Breast epithelium (tissue), 4 donors: Measurements from ENCODE around the gene SEPSECS. TPM values are rescaled to one million over a fixed set of nuclear protein-coding genes. Genes with fewer than 3 reads are reported as not detected.

ENCODE experiments used
- DNase-seq, 2 donors: peaks; one replicate each; pipeline ENCODE4 v3.0.0-alpha.2; 2019; ENCODE audit warnings: low spot score in 2 of 2
- H3K27ac ChIP-seq, 2 donors: fragments of 200-600 bp; sonication (generic) in 1 of 2; one replicate each; pipeline ENCODE4 v1.5.1; 2016 to 2019; ENCODE audit warnings: mild to moderate bottlenecking in 1 of 2
- H3K27me3 ChIP-seq, 2 donors: fragments of 200-600 bp; sonication (generic) in 1 of 2; one replicate each; pipeline versions ENCODE4 v1.5.1 to v1.6.0; 2017 to 2019; ENCODE audit warnings: control low read depth in 1 of 2, mild to moderate bottlenecking in 1 of 2
- H3K36me3 ChIP-seq: fragments of 200-600 bp; one replicate; pipeline ENCODE4 v1.5.1; 2019
- H3K4me1 ChIP-seq, 2 donors: fragments of 200-600 bp; sonication (generic); one replicate each; pipeline ENCODE4 v1.5.1; 2016 to 2019; ENCODE audit warnings: control low read depth in 1 of 2
- H3K4me3 ChIP-seq, 3 donors: fragments of 200-600 bp; sonication (generic); 1 replicate in 2 of 3; 2 replicates in 1 of 3; pipeline ENCODE4 v1.5.1; 2016 to 2019; ENCODE audit warnings: mild to moderate bottlenecking in 3 of 3, moderate library complexity in 2 of 3
- H3K9me3 ChIP-seq, 2 donors: fragments of 200-600 bp; sonication (generic) in 1 of 2; one replicate each; pipeline ENCODE4 v1.5.1; 2016 to 2019; ENCODE audit warnings: control low read depth in 1 of 2
- POLR2A ChIP-seq: fragments of 450-650 bp; IDR thresholded peaks from one replicate; pipeline ENCODE4 v1.6.1; 2016; ENCODE audit warnings: antibody characterized with exemption, mild to moderate bottlenecking, moderate library complexity
- POLR2AphosphoS5 ChIP-seq, 3 donors: sonication (generic); formaldehyde crosslinking; IDR thresholded peaks; one replicate each; pipeline ENCODE4 v1.6.1; 2017; ENCODE audit warnings: antibody characterized with exemption in 3 of 3
- intact Hi-C: fragments of 100-400 bp; cut with DNase I; formaldehyde crosslinking; loops from one replicate; pipeline ENCODE4 v1.15.1; 2023; ENCODE audit warnings: low total_unique reads
- total RNA-seq, 3 donors: library from RNA; depleted of rRNA; stranded (reverse); fragments of >200 nt; gene quantifications; one replicate each; pipeline ENCODE4 v1.1.0, GENCODE V29; 2016
- TF ChIP-seq, protein P1 (sequence below), 3 donors: fragments of 450-650 bp; IDR thresholded peaks; one replicate each; pipeline ENCODE4 v1.5.1; 2016 to 2017; ENCODE audit warnings: antibody characterized with exemption in 3 of 3, mild to moderate bottlenecking in 3 of 3, moderate library complexity in 3 of 3

Gene SEPSECS
- total RNA-seq, 3 donors from 2014 or later, result 8.8 to 18.7 (median 10.8) TPM

GRCh38 chr4:25163196-25163595 is 2.9 kb upstream of the SEPSECS start:
- H3K4me3 ChIP-seq, result no peak overlapping the region
- no peaks in the 10 kb centered on the region for H3K9me3 ChIP-seq
- no peaks in the 10 kb centered on the region for H3K4me1 ChIP-seq
- DNase-seq, result no peak
- no peak overlapping the region for H3K27ac ChIP-seq
- no peaks in the 10 kb centered on the region for H3K36me3 ChIP-seq
- intact Hi-C loops, result no loop called here
- no peaks in the 10 kb centered on the region for H3K27me3 ChIP-seq
- TF ChIP-seq, protein P1, sequence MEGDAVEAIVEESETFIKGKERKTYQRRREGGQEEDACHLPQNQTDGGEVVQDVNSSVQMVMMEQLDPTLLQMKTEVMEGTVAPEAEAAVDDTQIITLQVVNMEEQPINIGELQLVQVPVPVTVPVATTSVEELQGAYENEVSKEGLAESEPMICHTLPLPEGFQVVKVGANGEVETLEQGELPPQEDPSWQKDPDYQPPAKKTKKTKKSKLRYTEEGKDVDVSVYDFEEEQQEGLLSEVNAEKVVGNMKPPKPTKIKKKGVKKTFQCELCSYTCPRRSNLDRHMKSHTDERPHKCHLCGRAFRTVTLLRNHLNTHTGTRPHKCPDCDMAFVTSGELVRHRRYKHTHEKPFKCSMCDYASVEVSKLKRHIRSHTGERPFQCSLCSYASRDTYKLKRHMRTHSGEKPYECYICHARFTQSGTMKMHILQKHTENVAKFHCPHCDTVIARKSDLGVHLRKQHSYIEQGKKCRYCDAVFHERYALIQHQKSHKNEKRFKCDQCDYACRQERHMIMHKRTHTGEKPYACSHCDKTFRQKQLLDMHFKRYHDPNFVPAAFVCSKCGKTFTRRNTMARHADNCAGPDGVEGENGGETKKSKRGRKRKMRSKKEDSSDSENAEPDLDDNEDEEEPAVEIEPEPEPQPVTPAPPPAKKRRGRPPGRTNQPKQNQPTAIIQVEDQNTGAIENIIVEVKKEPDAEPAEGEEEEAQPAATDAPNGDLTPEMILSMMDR (IDR thresholded peaks at IDR 0.05), result no peak
- TF ChIP-seq POLR2AphosphoS5 (IDR thresholded peaks at IDR 0.05) (no peak), POLR2A (no peak)

DNA sequence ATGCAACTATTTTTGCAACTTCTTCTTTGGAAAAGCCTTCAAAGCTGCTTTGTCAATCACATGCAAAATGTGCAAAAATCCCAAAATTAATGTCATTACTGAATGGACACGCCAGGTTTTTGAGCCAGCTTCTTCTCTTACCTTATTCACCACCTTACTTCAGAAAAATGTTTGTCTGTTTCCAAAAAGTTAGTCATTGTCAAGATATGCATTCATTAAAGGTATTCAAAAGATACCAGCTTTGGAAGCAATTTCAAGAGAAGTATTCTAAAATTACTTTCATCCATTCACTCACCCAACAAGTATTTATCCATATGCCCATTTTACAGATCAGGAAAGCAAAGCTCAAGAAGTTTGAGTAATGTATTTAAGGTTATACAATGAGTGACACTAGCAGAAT is 2.3 kb upstream of the SEPSECS start:
- H3K36me3 ChIP-seq, result no peaks in the 10 kb centered on the region
- no peak overlapping the region for H3K4me3 ChIP-seq
- no peak for DNase-seq
- H3K27ac ChIP-seq, result no peak overlapping the region
- H3K27me3 ChIP-seq, result no peaks in the 10 kb centered on the region
- TF ChIP-seq POLR2AphosphoS5 (IDR thresholded peaks at IDR 0.05), result no peak
- no peaks in the 10 kb centered on the region for H3K9me3 ChIP-seq
- intact Hi-C loops, result no loop called here
- no peaks in the 10 kb centered on the region for H3K4me1 ChIP-seq

DNA sequence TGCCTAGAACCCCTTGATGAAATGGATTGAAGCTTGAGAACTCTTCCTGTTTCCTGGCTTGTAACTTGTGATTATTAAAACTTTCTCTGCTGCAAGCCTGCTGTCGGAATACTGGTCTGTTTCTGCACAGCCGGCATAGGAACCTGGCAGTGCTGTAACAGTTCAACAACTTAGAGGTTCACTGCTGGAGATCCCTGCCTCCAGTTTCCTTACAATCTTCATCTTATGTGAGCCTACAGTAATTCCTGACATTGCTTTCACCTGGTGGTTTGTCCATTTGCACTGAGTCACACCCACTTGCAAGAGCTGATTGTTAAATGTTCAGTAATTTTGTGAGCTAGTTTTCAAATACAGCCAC is 1.3 kb upstream of the SEPSECS start:
- H3K4me1 ChIP-seq, result no peaks in the 10 kb centered on the region
- H3K36me3 ChIP-seq, result no peaks in the 10 kb centered on the region
- TF ChIP-seq POLR2AphosphoS5 (IDR thresholded peaks at IDR 0.05) (no peak), POLR2A (no peak)
- TF ChIP-seq, protein P1 (IDR thresholded peaks at IDR 0.05), result no peak
- peak overlapping the region; percentile 97 to 98 for H3K27ac ChIP-seq
- no peak for DNase-seq
- H3K4me3 ChIP-seq, result peak overlapping the region; percentile 89 to 93 (median 93)
- H3K9me3 ChIP-seq, result no peaks in the 10 kb centered on the region
- H3K27me3 ChIP-seq, result no peaks in the 10 kb centered on the region
- intact Hi-C loops, result no loop called here

DNA sequence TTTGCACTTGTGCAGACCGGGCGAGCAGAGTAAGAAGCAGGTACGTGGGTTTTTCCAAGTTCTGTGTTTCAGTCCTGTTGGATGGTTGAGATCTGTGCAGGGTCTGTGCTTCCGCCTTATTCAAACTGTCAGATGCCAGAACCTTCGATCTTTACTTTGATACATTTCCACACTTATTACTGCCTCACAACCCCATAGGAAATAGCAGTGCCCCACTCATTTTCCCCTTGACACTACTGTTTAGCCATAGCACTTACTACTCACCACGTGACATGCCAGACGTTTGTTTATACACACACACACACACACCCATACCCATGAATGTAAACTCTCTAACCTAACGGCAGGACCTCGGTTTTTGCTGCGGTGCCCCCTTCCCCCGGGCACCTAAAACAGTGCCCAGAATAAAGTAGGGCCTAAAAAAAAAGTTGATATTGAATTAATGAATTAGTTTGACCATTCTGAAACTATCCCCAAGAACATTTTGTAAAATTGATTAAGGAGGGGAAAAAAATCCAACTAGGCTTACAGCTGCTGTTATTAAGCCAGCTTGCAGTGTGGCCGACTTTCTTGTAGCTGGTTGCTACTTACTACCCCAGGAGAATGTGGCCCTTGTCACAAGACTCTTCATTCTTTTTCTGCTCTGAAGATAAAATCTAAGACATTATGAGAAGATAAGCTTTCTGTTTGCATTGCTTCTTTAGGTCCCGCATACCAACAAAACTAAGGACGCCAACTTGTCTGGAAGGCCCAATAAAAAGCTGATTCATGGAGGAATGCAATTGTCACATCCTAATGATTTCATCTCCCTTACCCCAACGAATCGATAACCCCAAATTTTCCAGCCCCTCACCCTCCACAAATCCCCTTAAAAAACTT is 704 bp upstream of the SEPSECS start:
- Histone ChIP-seq H3K27me3 (no peaks in the 10 kb centered on the region), H3K4me1 (no peaks in the 10 kb centered on the region), H3K36me3 (no peaks in the 10 kb centered on the region), H3K9me3 (no peaks in the 10 kb centered on the region), H3K27ac (peak overlapping the region; percentile 97 to 98), H3K4me3 (peak overlapping the region; percentile 89 to 93 (median 93))
- intact Hi-C loops, result no loop called here
- no peak for DNase-seq
- TF ChIP-seq POLR2AphosphoS5 (IDR thresholded peaks at IDR 0.05), result no peak
- TF ChIP-seq, protein P1 (IDR thresholded peaks at IDR 0.05), result peak in 1 of 3 donors; percentile 31

GRCh38 chr4:25158817-25159216 is 1.4 kb downstream of the SEPSECS start:
- Histone ChIP-seq H3K27ac (no peak overlapping the region), H3K9me3 (no peaks in the 10 kb centered on the region), H3K4me1 (no peaks in the 10 kb centered on the region), H3K36me3 (no peaks in the 10 kb centered on the region), H3K4me3 (no peak overlapping the region), H3K27me3 (no peaks in the 10 kb centered on the region)
- TF ChIP-seq, protein P1 (IDR thresholded peaks at IDR 0.05), result no peak
- no peak for TF ChIP-seq POLR2A
- TF ChIP-seq POLR2AphosphoS5 (IDR thresholded peaks at IDR 0.05), result no peak
- intact Hi-C loops, result no loop called here
- DNase-seq, result no peak
